ENCODE measurements around the gene EEF1G.

DNA sequence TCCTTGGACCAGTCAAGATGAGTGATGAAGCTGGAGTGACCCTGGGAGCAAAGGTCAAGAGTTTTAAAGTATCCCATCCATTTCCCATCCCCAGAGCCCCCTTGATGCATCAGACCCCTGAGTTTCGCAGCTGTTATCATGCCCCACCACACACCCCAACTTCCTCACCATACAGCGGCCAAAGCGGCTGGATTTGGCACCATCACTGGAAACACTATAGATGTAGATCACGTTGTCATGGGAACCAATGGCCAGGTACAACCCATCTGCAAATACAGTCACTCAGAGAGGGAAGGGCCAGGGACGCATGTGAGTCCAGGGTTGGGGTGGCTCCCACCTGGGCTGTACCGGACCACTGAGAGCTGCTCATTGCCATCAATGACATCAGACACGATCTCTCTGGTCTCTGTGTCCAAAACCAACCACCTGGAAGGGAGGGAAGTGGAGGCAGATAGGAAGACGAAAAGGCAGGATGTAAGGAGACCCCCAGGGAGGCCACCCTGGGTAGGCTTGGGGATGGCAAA, 30.1 kb upstream of the EEF1G start:
- TF ChIP-seq POLR2A (IDR thresholded peaks at IDR 0.05): no peak
- TF ChIP-seq, protein P1, sequence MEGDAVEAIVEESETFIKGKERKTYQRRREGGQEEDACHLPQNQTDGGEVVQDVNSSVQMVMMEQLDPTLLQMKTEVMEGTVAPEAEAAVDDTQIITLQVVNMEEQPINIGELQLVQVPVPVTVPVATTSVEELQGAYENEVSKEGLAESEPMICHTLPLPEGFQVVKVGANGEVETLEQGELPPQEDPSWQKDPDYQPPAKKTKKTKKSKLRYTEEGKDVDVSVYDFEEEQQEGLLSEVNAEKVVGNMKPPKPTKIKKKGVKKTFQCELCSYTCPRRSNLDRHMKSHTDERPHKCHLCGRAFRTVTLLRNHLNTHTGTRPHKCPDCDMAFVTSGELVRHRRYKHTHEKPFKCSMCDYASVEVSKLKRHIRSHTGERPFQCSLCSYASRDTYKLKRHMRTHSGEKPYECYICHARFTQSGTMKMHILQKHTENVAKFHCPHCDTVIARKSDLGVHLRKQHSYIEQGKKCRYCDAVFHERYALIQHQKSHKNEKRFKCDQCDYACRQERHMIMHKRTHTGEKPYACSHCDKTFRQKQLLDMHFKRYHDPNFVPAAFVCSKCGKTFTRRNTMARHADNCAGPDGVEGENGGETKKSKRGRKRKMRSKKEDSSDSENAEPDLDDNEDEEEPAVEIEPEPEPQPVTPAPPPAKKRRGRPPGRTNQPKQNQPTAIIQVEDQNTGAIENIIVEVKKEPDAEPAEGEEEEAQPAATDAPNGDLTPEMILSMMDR (IDR thresholded peaks at IDR 0.05): no peak
